ENCODE data around the gene GJB1. TPM values are rescaled to one million over a fixed set of nuclear protein-coding genes. Genes with fewer than 3 reads are reported as not detected.
A peak's percentile ranks its signal among the peaks of the same experiment; 100 is the strongest.

The GJB1 gene
- total and polyA plus RNA-seq, 2 donors (not counting 1 experiment from before 2014, with no cell fraction given), result not detected

GRCh38 chrX:71250841-71251240 is 27.8 kb downstream of the GJB1 start:
- Mint-ChIP-seq H3K27me3 (no peaks in the 10 kb centered on the region), H3K4me3 (no peak overlapping the region), H3K4me1 (peaks cover 22% of the 10 kb centered on the region), H3K9me3 (ENCODE audit: insufficient read depth) (no peaks in the 10 kb centered on the region), H3K27ac (no peak overlapping the region)
- peaks cover 0 to 21% of the 10 kb centered on the region in 2 experiments for H3K36me3 ChIP-seq (replicated peaks in 1 of 2; ENCODE audit: control extremely low read depth in 1 of 2, control insufficient read depth in 1 of 2, extremely low read depth in 1 of 2, insufficient read depth in 2 of 2, low read length in 1 of 2)
- intact Hi-C loops (cut with micrococcal nuclease), result loop anchor here (10.0 kb wide), 2 partner anchors 156 to 284 kb away; partner anchors contain the start of genes FOXO4 and OGT
- ChIA-PET CTCF (interaction anchor here (1.0 kb wide), 1 partner anchor 33 kb away, joined by 3 read pairs; the partner anchor contains the start of gene NONO), POLR2A (no interaction called here)
- peaks cover 15 to 22% of the 10 kb centered on the region in 2 donors for H3K4me1 ChIP-seq (ENCODE audit: control insufficient read depth in 2 of 2, insufficient read depth in 2 of 2, low read length in 2 of 2)
- TF ChIP-seq EZH2 (IDR thresholded peaks at IDR 0.05; ENCODE audit: borderline replicate concordance, insufficient read depth, low read depth, low read length, poor library complexity, severe bottlenecking) (no peak), CTCF (IDR thresholded peaks at IDR 0.05) (no peak)
- no peak overlapping the region for H3K4me3 ChIP-seq (ENCODE audit: control extremely low read depth in 1 of 5, extremely low read depth in 1 of 5, insufficient read depth in 1 of 5, low read depth in 2 of 5, low read length in 4 of 5)
- no peak overlapping the region for H2AFZ ChIP-seq (ENCODE audit: insufficient read depth, low read depth, low read length, poor library complexity, severe bottlenecking)
- H3K27ac ChIP-seq (ENCODE audit: low read length in 2 of 2), result no peak overlapping the region
- peaks cover 8% of the 10 kb centered on the region for H3K79me2 ChIP-seq (ENCODE audit: control insufficient read depth, insufficient read depth, low read length)
- DNase-seq (no peak), ATAC-seq (ENCODE audit: low read depth) (no peak)
- WGBS (ENCODE audit: insufficient coverage), result 83% methylated on average over 3 of the region's 9 CpGs
- no peak overlapping the region for H3K4me2 ChIP-seq (replicated peaks; ENCODE audit: low read depth, low read length, poor library complexity, severe bottlenecking)
- H3K9ac ChIP-seq (ENCODE audit: low read length), result no peak overlapping the region
- H3K9me3 ChIP-seq (ENCODE audit: control extremely low read depth in 1 of 3, control insufficient read depth in 2 of 3, insufficient read depth in 1 of 3, low read length in 2 of 3), result no peaks in the 10 kb centered on the region
- no peaks in the 10 kb centered on the region for H4K20me1 ChIP-seq (ENCODE audit: control insufficient read depth, insufficient read depth, low read length, poor library complexity, severe bottlenecking)
- H3K27me3 ChIP-seq (replicated peaks in 1 of 4; ENCODE audit: control extremely low read depth in 1 of 4, control insufficient read depth in 3 of 4, insufficient read depth in 4 of 4, low read length in 3 of 4), result no peaks in the 10 kb centered on the region

- Mint-ChIP-seq H3K27me3 (no peaks in the 10 kb centered on the region), H3K4me1 (peaks cover 23% of the 10 kb centered on the region), H3K4me3 (peak overlapping the region; percentile 47), H3K9me3 (ENCODE audit: insufficient read depth) (no peaks in the 10 kb centered on the region), H3K27ac (no peak overlapping the region)
- Histone ChIP-seq H2AFZ (ENCODE audit: insufficient read depth, low read depth, low read length, poor library complexity, severe bottlenecking) (no peak overlapping the region), H3K4me1 (ENCODE audit: control insufficient read depth in 2 of 2, insufficient read depth in 2 of 2, low read length in 2 of 2) (peaks cover 15 to 22% of the 10 kb centered on the region in 2 donors), H3K36me3 (replicated peaks in 1 of 2; ENCODE audit: control extremely low read depth in 1 of 2, control insufficient read depth in 1 of 2, extremely low read depth in 1 of 2, insufficient read depth in 2 of 2, low read length in 1 of 2) (peaks cover 0 to 19% of the 10 kb centered on the region in 2 experiments), H3K9me3 (ENCODE audit: control extremely low read depth in 1 of 3, control insufficient read depth in 2 of 3, insufficient read depth in 1 of 3, low read length in 2 of 3) (no peaks in the 10 kb centered on the region), H3K4me3 (ENCODE audit: control extremely low read depth in 1 of 5, extremely low read depth in 1 of 5, insufficient read depth in 1 of 5, low read depth in 2 of 5, low read length in 4 of 5) (no peak overlapping the region), H3K4me2 (replicated peaks; ENCODE audit: low read depth, low read length, poor library complexity, severe bottlenecking) (no peak overlapping the region), H3K27me3 (replicated peaks in 1 of 4; ENCODE audit: control extremely low read depth in 1 of 4, control insufficient read depth in 3 of 4, insufficient read depth in 4 of 4, low read length in 3 of 4) (no peaks in the 10 kb centered on the region), H3K27ac (ENCODE audit: low read length in 2 of 2) (no peak overlapping the region), H3K9ac (ENCODE audit: low read length) (no peak overlapping the region), H3K79me2 (ENCODE audit: control insufficient read depth, insufficient read depth, low read length) (peaks cover 8% of the 10 kb centered on the region), H4K20me1 (ENCODE audit: control insufficient read depth, insufficient read depth, low read length, poor library complexity, severe bottlenecking) (no peaks in the 10 kb centered on the region)
- no peak for TF ChIP-seq EZH2 (IDR thresholded peaks at IDR 0.05; ENCODE audit: borderline replicate concordance, insufficient read depth, low read depth, low read length, poor library complexity, severe bottlenecking)
- no peak for TF ChIP-seq CTCF (IDR thresholded peaks at IDR 0.05)
- ATAC-seq (ENCODE audit: low read depth) (no peak), DNase-seq (no peak)
- CTCF ChIA-PET, result interaction anchor here (1.0 kb wide), 1 partner anchor 32 kb away, joined by 3 read pairs; the partner anchor contains the start of gene NONO
- POLR2A ChIA-PET, result no interaction called here
- intact Hi-C loops (cut with micrococcal nuclease), result loop anchor here (10.0 kb wide), 2 partner anchors 157 to 283 kb away; partner anchors contain the start of genes FOXO4 and OGT
- no CpG with 5 or more reads among the region's 8 CpGs for WGBS (ENCODE audit: insufficient coverage)
Measured at GRCh38 chrX:71251466-71251973, 28.5 kb downstream of the GJB1 start.
